GM20431 (cell line): ENCODE measurements around the gene MYL2.

Experiments
- in situ Hi-C: fragments of 300-500 bp; cut with MseI, MboI; formaldehyde crosslinking; loops from one replicate; pipeline ENCODE4 v1.15.0; 2020; ENCODE audit warnings: low sequenced_read_pairs; ENCODE audit not compliant: unreplicated experiment

Gene MYL2

DNA sequence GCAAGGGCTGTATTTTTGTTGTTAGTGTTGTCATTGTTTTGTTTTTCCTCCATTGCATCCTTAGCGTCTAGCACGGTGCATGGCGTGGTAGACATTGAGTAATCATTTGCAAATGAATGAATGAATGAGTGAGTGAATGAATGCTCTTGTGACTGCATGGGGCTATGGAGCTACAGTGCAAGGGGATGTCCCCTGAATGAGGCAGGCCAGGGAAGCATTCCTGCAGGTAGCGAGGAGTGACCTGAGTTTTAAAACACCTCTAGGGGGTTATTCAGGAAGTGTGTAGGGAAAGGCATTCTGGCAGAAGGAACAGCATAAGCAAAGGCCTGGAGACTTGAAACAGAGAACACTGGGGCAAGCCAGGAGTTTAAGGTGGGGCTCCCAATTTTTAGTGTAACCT, 16.9 kb downstream of the MYL2 start:
- in situ Hi-C loops, result no loop called here

GRCh38 chr12:110901401-110901800, 19.0 kb downstream of the MYL2 start:
- in situ Hi-C loops, result no loop called here

DNA sequence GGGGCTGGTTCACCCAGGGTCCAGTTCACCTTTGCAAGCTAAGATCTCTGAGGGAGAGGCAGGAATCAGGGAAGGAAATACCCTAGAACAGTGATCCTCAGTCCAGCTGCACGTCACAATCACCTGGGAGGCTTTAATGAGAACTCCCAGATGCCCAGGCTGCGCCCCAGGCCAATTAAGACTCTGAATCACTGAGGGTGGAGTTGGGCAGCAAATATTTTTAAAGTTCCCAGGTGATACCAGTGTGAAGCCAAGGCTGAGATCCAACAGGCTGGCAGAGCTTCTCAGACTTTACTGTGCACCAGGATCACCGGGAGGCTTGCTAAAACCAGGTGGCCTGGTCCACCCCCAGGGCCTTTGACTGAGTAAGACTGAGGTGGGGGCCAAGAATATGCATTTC, 23.8 kb downstream of the MYL2 start:
- in situ Hi-C loops, result loop anchor here (10.0 kb wide), 1 partner anchor 398 kb away; no protein-coding TSS in a partner anchor

DNA sequence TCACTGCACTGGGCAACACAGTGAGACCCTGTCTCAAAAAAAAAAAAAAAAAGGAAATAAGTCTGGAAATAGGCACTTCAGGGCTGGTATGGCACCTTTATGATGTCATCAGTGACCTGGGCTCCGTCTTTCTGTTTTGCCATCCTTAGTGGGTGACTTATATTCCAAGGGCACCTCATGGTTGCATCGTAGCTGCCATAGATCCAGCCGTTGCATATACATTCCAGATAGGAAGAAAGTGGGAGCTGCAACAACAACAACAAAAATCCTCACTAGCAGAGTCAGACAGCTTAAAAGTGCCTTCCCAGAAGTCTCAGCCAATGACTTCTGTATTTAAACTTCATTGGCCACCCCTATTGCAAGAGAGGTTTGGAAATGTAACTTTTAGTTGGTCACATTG, 26.4 kb downstream of the MYL2 start:
- in situ Hi-C loops, result loop anchor here (10.0 kb wide), 1 partner anchor 401 kb away; no protein-coding TSS in a partner anchor

GRCh38 chr12:110889361-110889760, 31.0 kb downstream of the MYL2 start:
- in situ Hi-C loops, result no loop called here

DNA sequence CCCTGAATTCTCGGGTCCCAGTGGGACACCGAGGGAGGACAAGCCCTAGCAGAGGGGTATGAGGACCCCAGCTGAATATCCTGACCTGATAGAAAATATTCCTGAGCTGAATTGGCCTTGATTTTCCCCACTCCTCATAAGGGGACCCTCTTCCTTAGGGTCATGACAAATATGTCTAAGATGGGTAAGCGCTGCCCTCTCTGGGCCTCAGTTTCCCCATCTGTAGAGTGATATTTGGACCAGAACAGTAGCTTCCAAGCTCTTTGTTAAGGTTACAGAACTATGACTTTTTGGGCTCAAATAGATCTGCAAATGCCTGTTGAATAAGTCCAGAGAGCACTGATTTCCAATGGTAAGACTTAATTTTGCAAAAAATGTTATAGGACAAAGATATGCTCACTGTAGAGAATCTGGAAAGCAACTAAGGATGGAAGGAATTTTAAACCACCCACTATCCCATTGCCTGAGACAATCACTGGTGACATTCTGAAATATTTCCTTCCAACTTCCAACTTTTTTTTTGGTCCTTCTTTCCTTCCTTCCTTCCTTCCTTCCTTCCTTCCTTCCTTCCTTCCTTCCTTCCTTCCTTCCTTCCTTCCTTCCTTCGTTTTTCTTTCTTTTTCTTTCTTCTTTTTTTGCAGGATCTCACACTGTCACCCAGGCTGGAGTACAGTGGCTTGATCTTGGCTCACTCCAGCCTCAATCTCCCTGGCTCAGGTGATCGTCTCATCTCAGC, 32.0 kb downstream of the MYL2 start:
- in situ Hi-C loops, result no loop called here

- in situ Hi-C loops, result no loop called here
These were observed 35.1 kb downstream of the MYL2 start for GRCh38 chr12:110885152-110885840.

DNA sequence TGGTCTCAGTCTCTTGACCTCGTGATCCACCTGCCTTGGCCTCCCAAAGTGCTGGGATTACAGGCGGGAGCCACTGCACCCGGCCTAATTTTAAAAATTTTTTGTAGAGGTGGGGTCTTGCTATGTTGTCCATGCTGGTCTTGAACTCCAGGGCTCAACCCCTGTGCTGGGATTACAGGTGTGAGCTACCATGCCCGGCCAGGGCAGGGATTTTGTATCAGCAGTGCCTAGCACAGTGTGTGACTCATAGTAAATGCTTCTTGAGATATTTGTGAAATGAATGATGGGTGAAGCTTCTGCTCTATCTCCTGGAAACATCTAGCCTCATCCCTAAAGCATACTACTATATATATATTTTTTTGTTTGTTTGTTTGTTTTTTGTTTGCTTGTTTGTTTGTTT, 37.1 kb downstream of the MYL2 start:
- in situ Hi-C loops, result no loop called here

GRCh38 chr12:110880651-110881050, 39.7 kb downstream of the MYL2 start:
- in situ Hi-C loops, result no loop called here

GRCh38 chr12:110874781-110875180, 45.6 kb downstream of the MYL2 start:
- in situ Hi-C loops, result no loop called here

DNA sequence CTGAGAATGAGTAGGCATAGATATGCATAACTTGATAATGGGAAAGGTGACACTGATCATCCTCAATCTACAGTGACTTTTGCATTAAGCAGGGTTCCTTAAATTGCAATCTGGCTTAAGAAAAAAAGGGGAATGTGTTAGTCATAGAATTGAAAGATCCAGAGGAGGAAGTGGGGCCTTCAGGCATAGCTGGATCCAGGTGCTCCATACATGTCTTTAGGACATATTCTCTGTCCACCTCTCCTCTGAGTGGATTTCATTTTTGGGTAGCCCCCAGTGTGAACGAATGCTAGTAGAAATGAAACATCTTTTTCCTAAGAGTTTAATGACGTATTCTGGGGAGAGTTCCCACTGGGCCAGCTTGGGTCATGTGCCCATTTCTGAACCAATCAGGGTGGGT, 46.0 kb downstream of the MYL2 start:
- in situ Hi-C loops, result no loop called here

DNA sequence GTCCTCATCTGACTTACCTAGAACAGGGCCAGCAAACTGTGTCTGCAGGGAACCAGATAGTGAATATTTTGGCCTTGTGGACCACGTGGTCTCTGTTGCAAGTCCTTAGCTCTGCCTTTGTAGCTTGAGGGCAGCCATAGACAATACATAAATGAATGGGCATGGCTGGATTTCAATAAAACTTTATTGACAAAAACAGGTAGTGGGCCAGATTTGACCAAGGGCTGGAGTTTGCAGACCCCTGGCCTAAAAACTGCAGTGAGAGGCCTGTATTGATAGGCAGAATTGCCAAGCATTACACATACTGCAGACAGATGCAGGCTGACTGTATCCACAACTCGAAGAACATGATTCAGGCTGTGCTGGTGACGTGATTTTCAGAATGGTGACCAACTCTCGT, 48.3 kb downstream of the MYL2 start:
- in situ Hi-C loops, result no loop called here

- in situ Hi-C loops, result no loop called here
These were observed 50.6 kb downstream of the MYL2 start for GRCh38 chr12:110869803-110870202.

GRCh38 chr12:110869026-110869425, 51.4 kb downstream of the MYL2 start:
- in situ Hi-C loops, result no loop called here

- in situ Hi-C loops, result no loop called here
These were observed 54.9 kb downstream of the MYL2 start for GRCh38 chr12:110865521-110865920.

GRCh38 chr12:110863161-110863560, 57.2 kb downstream of the MYL2 start:
- in situ Hi-C loops, result no loop called here

DNA sequence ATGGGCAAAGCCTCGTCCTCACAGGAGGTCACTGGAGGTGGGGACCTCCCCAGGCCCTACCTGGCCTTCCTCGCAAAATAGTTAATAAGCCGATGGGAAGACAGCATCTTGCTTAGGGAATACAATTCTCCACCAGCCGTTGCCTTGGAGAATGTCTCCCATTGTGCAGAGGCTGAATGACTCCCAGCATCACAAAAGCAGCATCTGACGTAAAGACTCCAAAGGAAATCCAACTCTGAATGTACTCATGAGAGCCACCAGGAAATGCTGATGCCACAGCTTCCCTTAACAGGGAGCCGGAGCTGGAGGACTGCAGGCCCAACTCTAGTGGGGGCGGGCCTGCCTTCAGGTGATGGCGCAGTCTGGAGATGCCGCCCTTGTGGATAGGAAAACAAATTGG, 58.0 kb downstream of the MYL2 start:
- in situ Hi-C loops, result no loop called here

- in situ Hi-C loops, result no loop called here
These were observed 58.6 kb downstream of the MYL2 start for GRCh38 chr12:110861729-110862128.
